Measurements from ENCODE around the gene LDLRAD4.

Gene LDLRAD4

DNA sequence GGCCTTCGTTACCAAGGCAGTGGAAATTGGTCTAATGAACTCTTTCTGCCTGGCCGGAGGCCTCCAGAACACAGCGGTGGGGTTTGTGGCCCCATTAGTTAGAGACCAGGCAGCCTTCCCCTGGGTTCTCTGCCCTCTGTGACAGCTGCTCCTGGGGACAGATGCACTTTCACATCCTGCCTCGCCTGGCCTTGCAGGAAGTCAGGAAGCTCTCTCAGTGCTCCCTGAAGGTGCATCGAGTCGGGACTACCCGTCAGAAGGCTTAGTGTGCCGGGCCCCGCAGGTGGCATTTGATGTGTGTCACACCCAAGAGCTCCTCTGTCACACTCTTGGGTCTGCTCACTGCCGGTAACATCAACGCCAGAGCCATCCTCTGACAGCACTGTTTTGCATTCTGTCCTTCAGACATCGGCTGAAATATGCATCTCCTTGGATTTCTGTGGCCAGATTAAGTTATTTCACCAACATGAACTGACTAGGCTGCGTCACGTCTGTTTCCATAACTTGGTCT is 158.3 kb downstream of the LDLRAD4 start:
- DNase-seq = peak; percentile 77

DNA sequence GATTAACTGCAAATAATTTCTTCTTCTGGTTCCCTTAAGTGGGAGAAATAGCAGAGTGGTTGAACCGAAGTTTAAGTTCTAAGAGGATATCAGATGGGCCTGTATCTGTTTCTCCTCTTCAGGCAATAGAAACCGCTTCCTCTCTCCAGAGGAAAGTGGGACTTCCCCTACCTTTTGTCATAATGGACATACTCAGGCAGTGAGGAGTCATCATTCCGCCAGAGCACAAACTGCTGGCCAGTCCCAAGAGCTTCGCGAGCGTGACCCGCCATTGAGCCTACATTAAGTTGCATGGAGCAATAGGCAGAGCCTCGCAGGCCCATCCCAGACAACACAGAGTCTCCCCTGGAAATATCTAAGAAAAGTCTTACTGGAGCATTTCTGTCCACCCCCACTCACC is 158.9 kb downstream of the LDLRAD4 start:
- peak; percentile 51 for DNase-seq

GRCh38 chr18:13378150-13378549 is 159.6 kb downstream of the LDLRAD4 start:
- DNase-seq = peak; percentile 56

- no peak for DNase-seq
Measured at GRCh38 chr18:13379062-13379865, 160.7 kb downstream of the LDLRAD4 start.

GRCh38 chr18:13379930-13380690 is 161.6 kb downstream of the LDLRAD4 start:
- DNase-seq = no peak

GRCh38 chr18:13380691-13381070 is 162.1 kb downstream of the LDLRAD4 start:
- no peak for DNase-seq

- DNase-seq = no peak
Measured at GRCh38 chr18:13381331-13381730, 162.8 kb downstream of the LDLRAD4 start.

DNA sequence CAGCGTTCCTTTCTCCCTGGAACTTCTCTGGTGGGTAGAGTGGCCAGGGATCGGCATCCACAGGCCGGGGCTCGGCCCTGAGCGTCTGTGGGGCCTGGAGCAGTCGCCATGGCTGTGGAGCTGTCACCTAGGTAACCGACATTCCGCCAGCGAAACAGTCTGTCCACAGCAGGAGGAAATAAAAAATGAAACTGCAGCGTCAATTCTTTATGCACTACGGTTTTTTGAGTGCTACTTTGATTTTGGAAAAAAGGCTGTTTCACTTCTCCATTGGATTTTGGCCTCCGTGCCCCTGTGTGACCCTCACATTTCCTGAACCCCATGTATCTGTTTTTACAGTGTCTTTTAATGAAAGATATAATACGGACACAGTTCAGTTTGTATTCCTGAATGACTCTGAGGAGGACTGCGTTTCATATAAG is 163.4 kb downstream of the LDLRAD4 start:
- DNase-seq = peak; percentile 72

DNA sequence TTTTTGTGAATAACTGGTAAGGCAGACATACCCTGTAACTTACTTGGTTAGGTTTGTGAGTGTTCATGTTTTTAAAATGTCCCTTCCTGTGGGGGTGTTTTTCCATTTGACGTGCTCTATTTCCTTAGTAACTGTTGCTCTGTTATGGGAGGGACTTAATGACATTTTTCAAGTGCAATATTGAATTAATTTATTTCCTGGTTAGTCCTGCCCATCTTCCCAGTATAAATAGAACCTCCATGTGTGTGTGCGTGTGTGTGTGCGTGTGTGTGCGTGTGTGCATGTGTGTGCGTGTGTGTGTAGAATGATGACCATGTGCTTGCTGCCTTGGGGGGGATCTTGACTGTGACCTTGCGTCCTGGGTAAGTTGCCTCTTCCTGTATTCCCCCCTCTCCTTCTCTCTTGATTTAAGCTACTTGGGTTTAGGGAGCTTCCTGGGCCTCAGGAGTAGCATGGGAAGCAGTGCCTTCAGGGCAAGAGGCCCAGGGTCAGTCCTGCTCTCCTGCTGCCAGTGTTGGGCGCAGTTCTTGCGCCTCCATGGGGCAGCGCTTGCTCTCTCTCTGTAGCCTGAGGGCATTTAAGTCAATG is 163.9 kb downstream of the LDLRAD4 start:
- peak; percentile 85 for DNase-seq

GRCh38 chr18:13382954-13383827 is 164.6 kb downstream of the LDLRAD4 start:
- peak; percentile 10 for DNase-seq

DNA sequence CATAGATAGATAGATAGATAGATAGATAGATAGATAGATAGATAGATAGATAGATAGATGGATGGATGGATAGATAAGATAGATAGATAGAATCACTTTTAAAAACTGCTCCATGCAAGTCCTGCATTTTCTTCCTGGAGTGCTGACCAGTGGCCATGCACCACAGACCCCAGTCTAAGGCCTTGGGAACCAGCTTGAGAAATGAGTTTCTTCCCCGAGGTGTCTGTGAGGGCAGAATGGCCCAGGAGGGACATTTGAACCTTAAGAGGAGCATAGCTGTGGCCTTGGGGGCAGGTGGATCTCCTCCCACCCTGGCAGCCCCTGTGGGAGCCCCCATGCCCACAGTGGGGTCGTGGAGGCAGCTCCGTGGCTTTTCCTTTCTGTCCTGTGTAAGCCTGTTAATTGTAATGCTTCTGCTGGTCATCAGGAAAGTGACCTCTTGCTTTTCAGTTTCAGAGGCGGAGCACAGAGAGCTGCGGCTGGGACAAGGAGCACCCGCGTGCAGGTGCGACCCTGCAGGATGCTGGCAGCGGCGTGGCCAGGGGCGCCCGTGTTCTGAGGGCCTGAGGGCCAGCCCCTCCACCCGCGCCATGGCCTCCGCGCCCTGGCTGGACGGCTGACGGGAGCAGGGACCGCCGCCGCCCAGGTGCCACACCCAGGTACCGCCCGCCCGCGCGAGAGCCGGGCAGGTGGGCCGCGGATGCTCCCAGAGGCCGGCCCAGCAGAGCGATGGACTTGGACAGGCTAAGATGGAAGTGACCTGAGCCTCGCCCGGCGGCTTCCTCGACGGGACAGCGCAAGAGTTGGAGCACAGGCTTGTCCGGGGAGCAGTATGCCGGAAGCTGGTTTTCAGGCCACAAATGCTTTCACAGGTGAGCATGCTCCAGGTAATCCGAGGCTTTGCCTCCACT is 168.6 kb downstream of the LDLRAD4 start:
- DNase-seq = no peak

GRCh38 chr18:13387855-13388548 is 169.4 kb downstream of the LDLRAD4 start:
- no peak for DNase-seq

DNA sequence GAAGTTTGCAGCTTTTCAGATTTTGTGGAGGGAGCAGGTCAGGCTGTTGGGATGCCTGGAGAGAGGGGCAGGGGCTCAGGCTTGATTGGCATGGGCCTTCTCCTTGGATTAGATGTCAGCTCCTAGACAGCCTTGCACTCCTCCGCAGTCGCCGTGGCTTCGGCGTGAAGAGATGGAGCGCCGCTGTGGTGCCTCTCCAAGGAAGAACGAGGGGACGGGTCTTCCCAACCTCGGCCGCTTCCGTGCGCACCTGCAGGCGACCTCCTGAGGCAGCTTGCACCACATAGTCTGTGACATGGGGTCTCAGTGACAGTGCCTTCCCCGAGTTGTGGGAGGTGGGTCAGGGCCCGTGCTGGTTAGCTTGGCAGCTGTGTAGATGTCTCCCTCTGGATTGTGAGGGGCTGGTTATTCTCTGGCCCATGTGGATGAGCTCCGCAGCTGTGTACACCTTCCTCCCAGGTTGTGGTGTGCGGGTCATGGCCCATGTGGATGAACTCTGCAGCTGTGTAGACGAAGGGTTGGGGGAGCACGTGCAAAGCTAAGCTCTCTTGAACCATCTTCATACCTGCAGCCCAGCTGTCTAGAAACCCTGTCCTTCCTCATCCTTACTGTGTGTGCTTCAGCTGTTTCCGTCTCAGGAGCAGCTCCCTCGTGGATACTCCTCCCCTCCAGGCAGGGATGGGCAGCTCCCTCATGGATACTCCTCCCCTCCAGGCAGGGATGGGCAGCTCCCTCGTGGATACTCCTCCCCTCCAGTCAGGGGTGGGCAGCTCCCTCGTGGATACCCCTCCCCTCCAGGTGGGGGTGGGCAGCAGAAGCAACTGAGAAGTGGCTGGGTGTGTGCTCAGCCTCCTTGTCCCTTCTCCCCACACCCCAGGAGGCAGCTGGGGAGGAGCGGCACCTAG is 170.3 kb downstream of the LDLRAD4 start:
- DNase-seq = no peak

DNA sequence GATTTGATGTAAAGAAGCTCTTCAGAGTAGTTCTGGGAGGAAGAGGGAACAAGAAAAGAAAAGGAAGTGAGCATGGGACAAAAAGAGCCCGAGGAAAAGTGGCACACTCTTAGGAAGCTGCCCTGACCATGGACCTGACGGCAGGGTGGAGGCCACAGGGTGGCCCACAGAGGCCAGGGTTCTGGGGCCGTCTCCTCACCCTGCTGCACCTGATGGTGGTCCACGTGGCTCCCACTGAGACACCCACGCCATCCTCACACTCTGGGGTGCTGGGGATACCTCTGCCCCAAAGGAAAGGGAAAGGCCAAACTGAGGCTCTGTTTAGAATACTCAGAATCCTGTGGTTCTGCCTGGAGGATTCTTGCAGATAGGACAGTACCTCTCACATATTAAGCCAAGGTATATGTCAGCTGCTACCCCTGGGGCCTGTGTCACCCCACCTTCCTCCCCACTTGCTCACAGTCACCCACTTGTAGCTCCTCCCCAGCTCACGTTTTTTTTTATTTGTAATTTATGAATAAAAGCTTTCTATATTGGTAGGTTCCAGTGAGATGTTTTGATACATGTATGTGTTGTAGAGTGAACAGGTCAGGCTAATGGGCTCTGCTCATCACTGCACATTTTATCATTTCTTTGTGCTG is 171.1 kb downstream of the LDLRAD4 start:
- DNase-seq = no peak

- no peak for DNase-seq
Measured at GRCh38 chr18:13390196-13390595, 171.6 kb downstream of the LDLRAD4 start.

GRCh38 chr18:13390711-13391110 is 172.2 kb downstream of the LDLRAD4 start:
- DNase-seq = no peak

GRCh38 chr18:13392029-13392750 is 173.6 kb downstream of the LDLRAD4 start:
- DNase-seq = no peak

- DNase-seq = no peak
Measured at GRCh38 chr18:13392899-13393298, 174.3 kb downstream of the LDLRAD4 start.

- no peak for DNase-seq
Measured at GRCh38 chr18:13393338-13393737, 174.8 kb downstream of the LDLRAD4 start.
